IMR-90 (cell line): ENCODE data around the gene EFCC1. TPM values are rescaled to one million over a fixed set of nuclear protein-coding genes. Genes with fewer than 3 reads are reported as not detected.

Experiments used
- ATAC-seq: fragments of 200-7000 bp; cut with Tn5 transposase; 2 replicates; pipeline ENCODE4 v1.9.1; 2020; ENCODE audit warnings: low read depth, mild to moderate bottlenecking, moderate library complexity
- BruUV-seq: library from RNA; stranded (reverse); fragments of 400-500 nt; replicated peaks from 2 replicates; lab custom pipeline; 2021; lab: Mats Ljungman, UMichigan
- CTCF ChIA-PET: fragments of 300-600 bp; formaldehyde crosslinking; extraction: SDS; loops from one replicate; lab custom pipeline; 2021; ENCODE audit warnings: antibody characterized with exemption; lab: Yijun Ruan, JAX
- POLR2A ChIA-PET: fragments of 300-600 bp; sonication (Branson Sonifier 250); formaldehyde crosslinking; loops from one replicate; lab custom pipeline; 2022; ENCODE audit warnings: antibody characterized with exemption; ENCODE audit not compliant: unreplicated experiment; lab: Charles Lee
- DNase-seq: peaks from one replicate; pipeline ENCODE4 v3.0.0; 2013
- H2AFZ ChIP-seq: replicated peaks from 2 replicates; pipeline ENCODE3; 2013; ENCODE audit warnings: low read length, mild to moderate bottlenecking; ENCODE audit not compliant: poor library complexity
- H2AK5ac ChIP-seq: 2 replicates; pipeline ENCODE4 v1.6.1; 2013; ENCODE audit warnings: low read depth, low read length, inconsistent platforms
- H2AK9ac ChIP-seq: replicated peaks from 2 replicates; pipeline ENCODE3; 2013; ENCODE audit warnings: mild to moderate bottlenecking, low read depth, low read length, moderate library complexity; ENCODE audit not compliant: poor library complexity
- H2BK120ac ChIP-seq: 2 replicates; pipeline ENCODE4 v1.6.1; 2013; ENCODE audit warnings: low read depth, low read length, inconsistent platforms
- H2BK15ac ChIP-seq: 3 replicates; pipeline ENCODE4 v1.6.1; 2013; ENCODE audit warnings: low read depth, low read length, inconsistent platforms
- H2BK20ac ChIP-seq: 2 replicates; pipeline ENCODE4 v1.6.1; 2013; ENCODE audit warnings: low read depth, mild to moderate bottlenecking, inconsistent platforms, low read length, moderate library complexity
- H2BK5ac ChIP-seq: 2 replicates; pipeline ENCODE4 v1.6.1; 2013; ENCODE audit warnings: mild to moderate bottlenecking, low read depth, low read length, inconsistent platforms; ENCODE audit not compliant: poor library complexity, severe bottlenecking
- H3K14ac ChIP-seq: replicated peaks from 2 replicates; pipeline ENCODE4 v1.6.1; 2013; ENCODE audit warnings: low read depth, low read length, inconsistent platforms
- H3K18ac ChIP-seq: 2 replicates; pipeline ENCODE4 v1.6.1; 2013; ENCODE audit warnings: low read depth, low read length, control low read depth
- H3K23ac ChIP-seq: 2 replicates; pipeline ENCODE4 v1.6.1; 2013; ENCODE audit warnings: low read depth, low read length, inconsistent platforms
- H3K27ac ChIP-seq: 2 replicates; pipeline ENCODE4 v1.5.1; 2013; ENCODE audit warnings: mild to moderate bottlenecking, control low read depth, low read length; ENCODE audit not compliant: insufficient read depth
- H3K27me3 ChIP-seq: 2 replicates; pipeline ENCODE4 v1.6.1; 2013; ENCODE audit warnings: low read length; ENCODE audit not compliant: control insufficient read depth, insufficient read depth
- H3K36me3 ChIP-seq: 2 replicates; pipeline ENCODE4 v1.6.1; 2013; ENCODE audit warnings: low read length, mixed read lengths; ENCODE audit not compliant: control insufficient read depth, insufficient read depth
- H3K4ac ChIP-seq: 2 replicates; pipeline ENCODE4 v1.6.1; 2013; ENCODE audit warnings: low read depth, low read length, inconsistent platforms
- H3K4me1 ChIP-seq: 2 replicates; pipeline ENCODE4 v1.6.1; 2013; ENCODE audit warnings: low read length, mixed read lengths; ENCODE audit not compliant: control insufficient read depth, insufficient read depth
- H3K4me2 ChIP-seq: 2 replicates; pipeline ENCODE4 v1.6.1; 2013; ENCODE audit warnings: low read depth, mild to moderate bottlenecking, control low read depth, low read length, moderate library complexity
- H3K4me3 ChIP-seq: 2 replicates; pipeline ENCODE4 v1.5.1; 2013; ENCODE audit warnings: low read depth, mild to moderate bottlenecking, control low read depth, low read length, moderate library complexity; ENCODE audit not compliant: insufficient read depth
- H3K56ac ChIP-seq: 2 replicates; pipeline ENCODE4 v1.6.1; 2013; ENCODE audit warnings: low read length, inconsistent platforms; ENCODE audit not compliant: insufficient read depth; ENCODE audit errors: extremely low read depth
- H3K79me1 ChIP-seq, 2 experiments: 2 replicates each; pipeline ENCODE4 v1.6.1; 2013; ENCODE audit warnings: low read length in 2 of 2, inconsistent platforms in 1 of 2, low read depth in 1 of 2
- H3K9ac ChIP-seq: 2 replicates; pipeline ENCODE4 v1.6.1; 2013; ENCODE audit warnings: low read depth, low read length, control low read depth
- H3K9me1 ChIP-seq: 2 replicates; pipeline ENCODE4 v1.6.1; 2013; ENCODE audit warnings: low read length, inconsistent platforms; ENCODE audit not compliant: insufficient read depth
- H3K9me3 ChIP-seq: 2 replicates; pipeline ENCODE4 v1.6.1; 2013; ENCODE audit warnings: low read length; ENCODE audit not compliant: control insufficient read depth, insufficient read depth
- H4K20me1 ChIP-seq: 2 replicates; pipeline ENCODE4 v1.6.1; 2013; ENCODE audit warnings: low read length, inconsistent platforms; ENCODE audit not compliant: insufficient read depth
- H4K5ac ChIP-seq: 2 replicates; pipeline ENCODE4 v1.6.1; 2013; ENCODE audit warnings: mild to moderate bottlenecking, low read depth, low read length, control low read depth
- H4K8ac ChIP-seq, 2 experiments: 2 replicates each; pipeline ENCODE4 v1.6.1; 2013; ENCODE audit warnings: low read depth in 2 of 2, low read length in 2 of 2, control low read depth in 1 of 2, inconsistent platforms in 1 of 2
- H4K91ac ChIP-seq: 2 replicates; pipeline ENCODE4 v1.6.1; 2013; ENCODE audit warnings: low read depth, low read length, inconsistent platforms; ENCODE audit not compliant: insufficient read depth
- BHLHE40 ChIP-seq: fragments of 150-350 bp; IDR thresholded peaks from 2 replicates; pipeline ENCODE4 v1.6.1; 2016; ENCODE audit warnings: mild to moderate bottlenecking, low read depth, low read length
- CHD1 ChIP-seq: IDR thresholded peaks from 2 replicates; pipeline ENCODE4 v1.6.1; 2012; ENCODE audit warnings: low read depth, low read length, improper control_type of control experiment
- FOS ChIP-seq: fragments of 150-350 bp; IDR thresholded peaks from 2 replicates; pipeline ENCODE4 v1.6.1; 2016; ENCODE audit warnings: low read depth, low read length
- MAFK ChIP-seq: IDR thresholded peaks from 2 replicates; pipeline ENCODE4 v1.6.1; 2012; ENCODE audit warnings: low read depth, low read length, improper control_type of control experiment
- MXI1 ChIP-seq: IDR thresholded peaks from 2 replicates; pipeline ENCODE4 v1.6.1; 2012; ENCODE audit warnings: low read depth, mild to moderate bottlenecking, low read length, moderate library complexity, borderline replicate concordance
- NFE2L2 ChIP-seq: fragments of 150-350 bp; IDR thresholded peaks from 2 replicates; pipeline ENCODE4 v1.6.1; 2016; ENCODE audit warnings: low read depth, mild to moderate bottlenecking, low read length
- POLR2A ChIP-seq: IDR thresholded peaks from 2 replicates; pipeline ENCODE4 v1.6.1; 2012; ENCODE audit warnings: mild to moderate bottlenecking, low read depth, low read length
- RAD21 ChIP-seq: IDR thresholded peaks from 2 replicates; pipeline ENCODE4 v1.6.1; 2012; ENCODE audit warnings: low read length, improper control_type of control experiment
- RCOR1 ChIP-seq: IDR thresholded peaks from 2 replicates; pipeline ENCODE4 v1.6.1; 2012; ENCODE audit warnings: mild to moderate bottlenecking, low read length, improper control_type of control experiment; ENCODE audit not compliant: insufficient replicate concordance
- RFX5 ChIP-seq: IDR thresholded peaks from 2 replicates; pipeline ENCODE4 v1.8.0; 2012; ENCODE audit warnings: low read depth, mild to moderate bottlenecking, low read length, moderate library complexity
- SMC3 ChIP-seq: fragments of 150-350 bp; IDR thresholded peaks from 2 replicates; pipeline ENCODE4 v1.6.1; 2016; ENCODE audit warnings: low read depth, mild to moderate bottlenecking, antibody characterized with exemption, low read length, moderate library complexity
- WGBS, 2 experiments: methylation state at CpG; one replicate each; pipeline versions ENCODE4 v1.1.5 to v1.1.7; 2013; ENCODE audit warnings: missing lambda C conversion rate in 2 of 2; ENCODE audit not compliant: insufficient read length in 1 of 2; ENCODE audit errors: extremely low coverage in 2 of 2; 5-methylcytosine and 5-hydroxymethylcytosine counted together
- dilution Hi-C: fragments of 300-500 bp; cut with HindIII; formaldehyde crosslinking; loops from one replicate; pipeline ENCODE4 v1.14.3; 2018; ENCODE audit warnings: low sequenced_read_pairs; ENCODE audit not compliant: unreplicated experiment
- in situ Hi-C: fragments of 300-500 bp; cut with MboI; formaldehyde crosslinking; loops from 3 replicates; pipeline ENCODE4 v1.14.3; 2019; ENCODE audit warnings: low sequenced_read_pairs, inconsistent platforms, mixed read lengths
- intact Hi-C: fragments of 100-400 bp; cut with micrococcal nuclease; formaldehyde crosslinking; loops from 2 replicates; pipeline ENCODE4 v1.10.0; 2022
- polyA plus RNA-seq, 3 experiments: library from polyadenylated mRNA; depleted of rRNA; stranded (reverse); fragments of >200 nt; gene quantifications; 2 replicates each; pipeline ENCODE4 v1.2.3, GENCODE V29; 2012; ENCODE audit warnings: low replicate concordance in 1 of 3
- total RNA-seq: library from RNA; depleted of rRNA; stranded (reverse); fragments of >200 nt; gene quantifications from 2 replicates; pipeline ENCODE4 v1.2.3, GENCODE V29; 2012
- TF ChIP-seq, protein P1 (sequence below): fragments of 150-350 bp; IDR thresholded peaks from 2 replicates; pipeline ENCODE4 v1.6.1; 2016; ENCODE audit warnings: low read depth, mild to moderate bottlenecking, low read length, moderate library complexity, borderline replicate concordance
- TF ChIP-seq, protein P2 (sequence below): fragments of 150-350 bp; IDR thresholded peaks from 2 replicates; pipeline ENCODE4 v1.6.1; 2017; ENCODE audit warnings: mild to moderate bottlenecking, antibody characterized with exemption, low read length, low read depth

Gene EFCC1
- total and polyA plus RNA-seq, 2 of the 4 experiments (the other 2 are of a cell fraction), result not detected

DNA sequence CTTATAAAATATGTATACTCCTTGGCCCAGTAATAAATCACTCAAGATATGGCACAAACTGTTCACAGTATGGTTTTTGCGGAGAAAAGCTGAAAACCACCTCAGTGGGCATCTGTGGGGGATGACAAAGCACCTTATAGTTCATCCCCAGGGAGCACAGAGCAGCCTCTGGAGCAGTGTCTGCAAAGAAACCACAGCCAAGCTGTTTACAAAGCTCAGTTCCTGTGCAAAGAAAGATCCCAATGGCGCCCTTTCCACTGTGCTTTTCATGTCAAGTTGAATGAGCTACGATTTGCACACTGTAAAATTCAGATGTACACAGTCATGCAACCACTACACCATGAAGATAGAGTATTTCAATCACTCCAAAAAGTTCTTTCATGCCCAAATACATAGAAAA, 2.5 kb upstream of the EFCC1 start:
- no peak overlapping the region for H3K18ac ChIP-seq
- no peak overlapping the region for H3K4me2 ChIP-seq
- no peak overlapping the region for H3K9ac ChIP-seq
- in situ Hi-C loops, result no loop called here
- ChIA-PET POLR2A (no interaction called here), CTCF (interaction anchor here (1.9 kb wide), 1 partner anchor 28 kb away, joined by 8 read pairs; no protein-coding TSS in a partner anchor)
- H2AK9ac ChIP-seq, result no peak overlapping the region
- no peaks in the 10 kb centered on the region for H3K36me3 ChIP-seq
- WGBS, 2 experiments, result 27% methylated on average over 2 of the region's 3 CpGs; no CpG with 5 or more reads in 1 of the 2 experiments
- no peak overlapping the region for H2BK15ac ChIP-seq
- no peak overlapping the region for H3K56ac ChIP-seq
- no peak overlapping the region for H2AK5ac ChIP-seq
- no peak overlapping the region for H3K27ac ChIP-seq
- no peaks in the 10 kb centered on the region for H3K9me3 ChIP-seq
- H2BK120ac ChIP-seq, result no peak overlapping the region
- peaks cover 8% of the 10 kb centered on the region; the same call in 1 of the 2 replicates for H3K4me1 ChIP-seq
- H3K9me1 ChIP-seq, result no peaks in the 10 kb centered on the region; the same call in 1 of the 2 replicates
- DNase-seq (no peak), ATAC-seq (no peak)
- intact Hi-C loops, result no loop called here
- H4K5ac ChIP-seq, result no peak overlapping the region
- no peak overlapping the region for H2AFZ ChIP-seq
- no peak overlapping the region for H3K23ac ChIP-seq
- H2BK20ac ChIP-seq, result no peak overlapping the region
- peaks cover 86% of the 10 kb centered on the region for H3K27me3 ChIP-seq
- H3K4me3 ChIP-seq, result no peak overlapping the region
- no TSS peak for BruUV-seq
- no peaks in the 10 kb centered on the region for H4K20me1 ChIP-seq
- H4K8ac ChIP-seq, result no peak overlapping the region
- no peak overlapping the region for H3K4ac ChIP-seq
- H3K14ac ChIP-seq, result no peak overlapping the region
- no peaks in the 10 kb centered on the region for H3K79me1 ChIP-seq
- dilution Hi-C loops, result no loop called here
- no peak for TF ChIP-seq RAD21
- TF ChIP-seq, protein P1, sequence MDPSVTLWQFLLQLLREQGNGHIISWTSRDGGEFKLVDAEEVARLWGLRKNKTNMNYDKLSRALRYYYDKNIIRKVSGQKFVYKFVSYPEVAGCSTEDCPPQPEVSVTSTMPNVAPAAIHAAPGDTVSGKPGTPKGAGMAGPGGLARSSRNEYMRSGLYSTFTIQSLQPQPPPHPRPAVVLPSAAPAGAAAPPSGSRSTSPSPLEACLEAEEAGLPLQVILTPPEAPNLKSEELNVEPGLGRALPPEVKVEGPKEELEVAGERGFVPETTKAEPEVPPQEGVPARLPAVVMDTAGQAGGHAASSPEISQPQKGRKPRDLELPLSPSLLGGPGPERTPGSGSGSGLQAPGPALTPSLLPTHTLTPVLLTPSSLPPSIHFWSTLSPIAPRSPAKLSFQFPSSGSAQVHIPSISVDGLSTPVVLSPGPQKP, result no peak
- no peak for TF ChIP-seq MXI1
- no peak for TF ChIP-seq RFX5
- no peak for TF ChIP-seq MAFK
- no peak for TF ChIP-seq RCOR1
- no peak for TF ChIP-seq NFE2L2
- TF ChIP-seq BHLHE40, result no peak
- TF ChIP-seq, protein P2, sequence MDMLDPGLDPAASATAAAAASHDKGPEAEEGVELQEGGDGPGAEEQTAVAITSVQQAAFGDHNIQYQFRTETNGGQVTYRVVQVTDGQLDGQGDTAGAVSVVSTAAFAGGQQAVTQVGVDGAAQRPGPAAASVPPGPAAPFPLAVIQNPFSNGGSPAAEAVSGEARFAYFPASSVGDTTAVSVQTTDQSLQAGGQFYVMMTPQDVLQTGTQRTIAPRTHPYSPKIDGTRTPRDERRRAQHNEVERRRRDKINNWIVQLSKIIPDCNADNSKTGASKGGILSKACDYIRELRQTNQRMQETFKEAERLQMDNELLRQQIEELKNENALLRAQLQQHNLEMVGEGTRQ, result no peak
- TF ChIP-seq CHD1, result no peak
- TF ChIP-seq POLR2A, result no peak
- no peak for TF ChIP-seq FOS
- no peak for TF ChIP-seq SMC3
- H2BK5ac ChIP-seq, result no peak overlapping the region
- no peak overlapping the region for H4K91ac ChIP-seq
